Measurements from ENCODE around the gene FAM229B. TPM values are rescaled to one million over a fixed set of nuclear protein-coding genes. Genes with fewer than 3 reads are reported as not detected.

FAM229B gene
- total and polyA plus RNA-seq, 2 of the 4 experiments (the other 2 are of a cell fraction), result 8.6 to 25.6 TPM

- no peak overlapping the region for H3K23ac ChIP-seq (ENCODE audit: low read depth, low read length)
- in situ Hi-C loops (cut with MboI; ENCODE audit: low sequenced_read_pairs), result no loop called here
- ChIA-PET CTCF (no interaction called here), POLR2A (ENCODE audit: unreplicated experiment) (interaction anchor here (0.6 kb wide), 1 partner anchor 107 kb away, joined by 3 read pairs; no protein-coding TSS in a partner anchor)
- H3K9me3 ChIP-seq (ENCODE audit: control insufficient read depth, insufficient read depth, low read length), result no peaks in the 10 kb centered on the region
- H4K20me1 ChIP-seq (ENCODE audit: insufficient read depth, low read length), result no peaks in the 10 kb centered on the region
- peak; percentile 46 for DNase-seq
- peak overlapping the region; percentile 67 for H2AK5ac ChIP-seq (ENCODE audit: low read depth, low read length)
- no peaks in the 10 kb centered on the region for H3K27me3 ChIP-seq (ENCODE audit: control insufficient read depth, insufficient read depth, low read length)
- H2AK9ac ChIP-seq (replicated peaks; ENCODE audit: low read depth, low read length, poor library complexity), result no peak overlapping the region
- no peak overlapping the region for H4K5ac ChIP-seq (ENCODE audit: low read depth, low read length)
- no peak overlapping the region for H3K9ac ChIP-seq (ENCODE audit: low read depth, low read length)
- H3K4me3 ChIP-seq (ENCODE audit: insufficient read depth, low read depth, low read length), result no peak overlapping the region
- WGBS, 2 experiments (ENCODE audit: extremely low coverage in 2 of 2, insufficient read length in 1 of 2), result no CpG with 5 or more reads among the region's 6 CpGs
- H3K14ac ChIP-seq (replicated peaks; ENCODE audit: low read depth, low read length), result no peak overlapping the region
- H2BK5ac ChIP-seq (ENCODE audit: low read depth, low read length, poor library complexity, severe bottlenecking), result peak overlapping the region; percentile 77
- peak overlapping the region; percentile 47 for H3K4me2 ChIP-seq (ENCODE audit: low read depth, low read length)
- no peaks in the 10 kb centered on the region for H3K79me1 ChIP-seq (ENCODE audit: low read depth in 1 of 2, low read length in 2 of 2)
- H3K27ac ChIP-seq (ENCODE audit: insufficient read depth, low read length), result no peak overlapping the region
- H2BK120ac ChIP-seq (ENCODE audit: low read depth, low read length), result peak overlapping the region; percentile 53; the same call in 1 of the 2 replicates
- no peak overlapping the region for H2BK15ac ChIP-seq (ENCODE audit: low read depth, low read length)
- intact Hi-C loops (cut with micrococcal nuclease), result no loop called here
- no peaks in the 10 kb centered on the region for H3K9me1 ChIP-seq (ENCODE audit: insufficient read depth, low read length)
- H3K4ac ChIP-seq (ENCODE audit: low read depth, low read length), result no peak overlapping the region
- dilution Hi-C loops (cut with HindIII; ENCODE audit: low sequenced_read_pairs, unreplicated experiment), result no loop called here
- ATAC-seq (ENCODE audit: low read depth), result peak; percentile 66
- H3K56ac ChIP-seq (ENCODE audit: extremely low read depth, insufficient read depth, low read length), result no peak overlapping the region
- H2BK20ac ChIP-seq (ENCODE audit: low read depth, low read length), result no peak overlapping the region
- 0 out of 2 replicates have a peak overlapping the region, but pooled peaks have one; percentile 9 for H3K18ac ChIP-seq (ENCODE audit: low read depth, low read length)
- H4K91ac ChIP-seq (ENCODE audit: insufficient read depth, low read depth, low read length), result no peak overlapping the region
- H2AFZ ChIP-seq (replicated peaks; ENCODE audit: low read length, poor library complexity), result no peak overlapping the region
- H3K4me1 ChIP-seq (ENCODE audit: control insufficient read depth, insufficient read depth, low read length), result peaks cover 4% of the 10 kb centered on the region
- BruUV-seq (replicated peaks), result no TSS peak
- no peaks in the 10 kb centered on the region for H3K36me3 ChIP-seq (ENCODE audit: control insufficient read depth, insufficient read depth, low read length)
- TF ChIP-seq MAFK (IDR thresholded peaks at IDR 0.05; ENCODE audit: low read depth, low read length) (peak; percentile 42), BHLHE40 (IDR thresholded peaks at IDR 0.05; ENCODE audit: low read depth, low read length) (no peak)
- H4K8ac ChIP-seq (ENCODE audit: low read depth in 2 of 2, low read length in 2 of 2), result peak overlapping the region in 1 of 2 experiments; percentile 59; a peak in 1 of 4 replicates
These were observed 21.9 kb upstream of the FAM229B start for GRCh38 chr6:112065426-112065986.

All from IMR-90 (cell line).